Measurements from ENCODE around the gene LRP5. TPM values are rescaled to one million over a fixed set of nuclear protein-coding genes. Genes with fewer than 3 reads are reported as not detected.
A peak's percentile ranks its signal among the peaks of the same experiment; 100 is the strongest.

The LRP5 gene
- total and polyA plus RNA-seq, 2 experiments from 2014 or later: 43.9 to 54.3 TPM

DNA sequence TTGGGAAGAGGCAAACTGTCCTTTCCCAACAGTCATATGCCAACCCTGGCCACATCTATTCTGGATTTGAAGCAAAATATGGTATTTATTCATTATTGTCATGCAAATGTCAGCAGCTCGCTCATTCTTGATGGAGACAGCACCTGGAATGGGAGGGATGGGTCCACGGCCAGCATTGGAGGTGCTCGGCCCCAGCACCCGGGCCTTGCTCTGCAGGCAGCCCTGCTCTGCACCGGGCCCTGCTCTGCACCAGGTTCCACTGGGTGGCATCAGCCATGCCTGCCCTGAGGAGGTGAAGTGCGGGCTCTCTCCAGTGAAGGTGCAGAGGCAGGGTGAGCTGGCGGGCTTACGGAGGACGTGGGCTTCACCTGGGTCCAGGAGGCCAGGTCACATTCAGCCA is 19.8 kb downstream of the LRP5 start:
- no peak for DNase-seq (ENCODE audit: low spot score)

DNA sequence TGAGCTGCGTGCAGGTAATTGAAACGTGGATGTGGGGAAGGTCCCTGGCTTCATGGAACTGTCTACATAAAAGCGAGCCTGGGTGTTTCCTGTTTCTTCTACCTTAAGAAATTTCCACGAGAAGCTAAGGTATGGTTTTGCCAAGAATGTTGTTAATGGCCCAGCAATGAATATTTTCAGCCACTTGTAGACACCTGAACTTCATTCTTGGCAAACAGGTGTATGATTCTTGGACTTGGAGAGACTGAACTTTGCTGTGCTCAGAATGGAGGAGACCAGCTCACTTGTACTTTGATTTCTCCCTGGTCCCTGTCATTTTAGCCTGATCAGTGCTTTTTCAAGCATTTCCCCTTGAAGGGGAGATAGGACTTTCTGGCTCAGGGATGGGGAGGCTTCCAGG is 20.8 kb downstream of the LRP5 start:
- Histone ChIP-seq H3K36me3 (replicated peaks; ENCODE audit: insufficient read depth, low read depth) (no peaks in the 10 kb centered on the region), H3K4me1 (ENCODE audit: insufficient read depth) (peaks cover 49% of the 10 kb centered on the region), H3K4me3 (no peak overlapping the region), H3K9me3 (ENCODE audit: low read depth) (no peaks in the 10 kb centered on the region), H3K79me2 (peaks cover 98% of the 10 kb centered on the region), H3K27ac (no peak overlapping the region), H3K9me2 (replicated peaks; ENCODE audit: insufficient read depth) (no peaks in the 10 kb centered on the region), H4K20me1 (ENCODE audit: insufficient read depth, poor library complexity, severe bottlenecking) (peaks cover 9% of the 10 kb centered on the region), H3K4me2 (no peak overlapping the region), H3K27me3 (no peaks in the 10 kb centered on the region), H2AFZ (no peak overlapping the region)
- no peak for TF ChIP-seq EZH2 (IDR thresholded peaks at IDR 0.05; ENCODE audit: borderline replicate concordance)
- TF ChIP-seq, protein P1, sequence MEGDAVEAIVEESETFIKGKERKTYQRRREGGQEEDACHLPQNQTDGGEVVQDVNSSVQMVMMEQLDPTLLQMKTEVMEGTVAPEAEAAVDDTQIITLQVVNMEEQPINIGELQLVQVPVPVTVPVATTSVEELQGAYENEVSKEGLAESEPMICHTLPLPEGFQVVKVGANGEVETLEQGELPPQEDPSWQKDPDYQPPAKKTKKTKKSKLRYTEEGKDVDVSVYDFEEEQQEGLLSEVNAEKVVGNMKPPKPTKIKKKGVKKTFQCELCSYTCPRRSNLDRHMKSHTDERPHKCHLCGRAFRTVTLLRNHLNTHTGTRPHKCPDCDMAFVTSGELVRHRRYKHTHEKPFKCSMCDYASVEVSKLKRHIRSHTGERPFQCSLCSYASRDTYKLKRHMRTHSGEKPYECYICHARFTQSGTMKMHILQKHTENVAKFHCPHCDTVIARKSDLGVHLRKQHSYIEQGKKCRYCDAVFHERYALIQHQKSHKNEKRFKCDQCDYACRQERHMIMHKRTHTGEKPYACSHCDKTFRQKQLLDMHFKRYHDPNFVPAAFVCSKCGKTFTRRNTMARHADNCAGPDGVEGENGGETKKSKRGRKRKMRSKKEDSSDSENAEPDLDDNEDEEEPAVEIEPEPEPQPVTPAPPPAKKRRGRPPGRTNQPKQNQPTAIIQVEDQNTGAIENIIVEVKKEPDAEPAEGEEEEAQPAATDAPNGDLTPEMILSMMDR (IDR thresholded peaks at IDR 0.05; ENCODE audit: poor library complexity): no peak
- no peak for TF ChIP-seq EZH2phosphoT487 (IDR thresholded peaks at IDR 0.05; ENCODE audit: low read depth, severe bottlenecking, unreplicated experiment)
- DNase-seq (ENCODE audit: low spot score): no peak
- 83% methylated on average over 4 of the region's 4 CpGs for WGBS (ENCODE audit: low lambda C conversion rate, missing lambda C conversion rate)

More for the DNA sequence above, 19.8 kb downstream of the LRP5 start:
- no peak for TF ChIP-seq EZH2 (IDR thresholded peaks at IDR 0.05; ENCODE audit: borderline replicate concordance)
- TF ChIP-seq, protein P1 (IDR thresholded peaks at IDR 0.05; ENCODE audit: poor library complexity): no peak
- no peak for TF ChIP-seq EZH2phosphoT487 (IDR thresholded peaks at IDR 0.05; ENCODE audit: low read depth, severe bottlenecking, unreplicated experiment)
- Histone ChIP-seq H3K4me1 (ENCODE audit: insufficient read depth) (peaks cover 59% of the 10 kb centered on the region), H3K36me3 (replicated peaks; ENCODE audit: insufficient read depth, low read depth) (no peaks in the 10 kb centered on the region), H3K27me3 (no peaks in the 10 kb centered on the region), H3K9me3 (ENCODE audit: low read depth) (no peaks in the 10 kb centered on the region), H3K4me3 (no peak overlapping the region), H2AFZ (no peak overlapping the region), H3K9me2 (replicated peaks; ENCODE audit: insufficient read depth) (no peaks in the 10 kb centered on the region), H4K20me1 (ENCODE audit: insufficient read depth, poor library complexity, severe bottlenecking) (peaks cover 1% of the 10 kb centered on the region), H3K27ac (peak overlapping the region; percentile 86), H3K4me2 (peak overlapping the region; percentile 69), H3K79me2 (peaks cover 93% of the 10 kb centered on the region)
- WGBS (ENCODE audit: low lambda C conversion rate, missing lambda C conversion rate): 95% methylated on average over 9 of the region's 9 CpGs

DNA sequence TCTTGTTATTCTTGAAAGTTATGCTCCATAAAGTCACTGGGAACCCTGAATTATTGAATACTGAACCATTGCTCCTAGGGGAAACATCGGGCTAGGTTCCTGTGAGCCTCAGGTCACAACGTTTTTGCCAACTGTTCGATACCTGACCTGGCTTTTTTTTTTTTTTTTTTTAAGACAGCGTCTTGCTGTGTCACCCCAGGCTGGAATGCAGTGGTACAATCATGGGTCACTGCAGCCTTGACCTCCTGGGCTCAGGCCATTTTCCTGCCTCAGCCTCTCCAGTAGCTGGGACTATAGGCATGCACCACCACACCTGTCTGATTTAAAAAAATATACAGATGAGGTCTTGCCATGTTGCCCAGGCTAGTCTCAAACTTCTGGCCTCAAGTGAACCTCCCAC is 22.5 kb downstream of the LRP5 start:
- peaks cover 13% of the 10 kb centered on the region for H4K20me1 ChIP-seq (ENCODE audit: insufficient read depth, poor library complexity, severe bottlenecking)
- H3K27me3 ChIP-seq: no peaks in the 10 kb centered on the region
- H3K79me2 ChIP-seq: peaks cover 100% of the 10 kb centered on the region
- H3K27ac ChIP-seq: no peak overlapping the region
- 87% methylated on average over 4 of the region's 4 CpGs for WGBS (ENCODE audit: low lambda C conversion rate, missing lambda C conversion rate)
- H3K4me1 ChIP-seq (ENCODE audit: insufficient read depth): peaks cover 32% of the 10 kb centered on the region
- H3K4me3 ChIP-seq: no peak overlapping the region
- no peaks in the 10 kb centered on the region for H3K9me3 ChIP-seq (ENCODE audit: low read depth)
- H2AFZ ChIP-seq: no peak overlapping the region
- no peaks in the 10 kb centered on the region for H3K36me3 ChIP-seq (replicated peaks; ENCODE audit: insufficient read depth, low read depth)
- no peaks in the 10 kb centered on the region for H3K9me2 ChIP-seq (replicated peaks; ENCODE audit: insufficient read depth)
- TF ChIP-seq EZH2phosphoT487 (IDR thresholded peaks at IDR 0.05; ENCODE audit: low read depth, severe bottlenecking, unreplicated experiment) (no peak), EZH2 (IDR thresholded peaks at IDR 0.05; ENCODE audit: borderline replicate concordance) (no peak)
- TF ChIP-seq, protein P1 (IDR thresholded peaks at IDR 0.05; ENCODE audit: poor library complexity): no peak
- DNase-seq (ENCODE audit: low spot score): no peak
- H3K4me2 ChIP-seq: no peak overlapping the region

DNA sequence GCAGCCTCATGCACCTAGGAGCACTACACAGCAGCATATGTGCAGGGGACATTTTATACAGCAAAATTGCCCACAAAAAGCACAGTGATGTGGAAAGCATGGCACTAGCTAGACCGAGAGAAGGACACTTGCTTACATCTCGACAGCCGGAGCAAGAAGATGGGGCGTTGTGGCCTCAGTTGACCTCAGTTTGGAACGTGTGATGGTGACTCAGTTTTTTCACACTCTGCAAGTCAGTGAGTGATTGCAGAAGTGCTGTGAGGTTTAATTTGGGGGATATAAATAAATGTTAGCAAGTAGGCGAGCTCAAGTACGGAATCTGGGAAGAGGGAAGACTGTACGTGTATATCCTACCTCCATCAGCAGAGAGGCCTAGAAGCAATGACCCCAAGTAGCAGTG is 23.3 kb downstream of the LRP5 start:
- no peaks in the 10 kb centered on the region for H3K27me3 ChIP-seq
- H2AFZ ChIP-seq: no peak overlapping the region
- H3K4me3 ChIP-seq: no peak overlapping the region
- no peak overlapping the region for H3K27ac ChIP-seq
- H3K4me2 ChIP-seq: no peak overlapping the region
- no peaks in the 10 kb centered on the region for H3K36me3 ChIP-seq (replicated peaks; ENCODE audit: insufficient read depth, low read depth)
- no peak for DNase-seq (ENCODE audit: low spot score)
- 95% methylated on average over 8 of the region's 8 CpGs for WGBS (ENCODE audit: low lambda C conversion rate, missing lambda C conversion rate)
- no peak for TF ChIP-seq EZH2phosphoT487 (IDR thresholded peaks at IDR 0.05; ENCODE audit: low read depth, severe bottlenecking, unreplicated experiment)
- no peak for TF ChIP-seq EZH2 (IDR thresholded peaks at IDR 0.05; ENCODE audit: borderline replicate concordance)
- TF ChIP-seq, protein P1 (IDR thresholded peaks at IDR 0.05; ENCODE audit: poor library complexity): no peak
- peaks cover 28% of the 10 kb centered on the region for H3K4me1 ChIP-seq (ENCODE audit: insufficient read depth)
- H3K9me2 ChIP-seq (replicated peaks; ENCODE audit: insufficient read depth): no peaks in the 10 kb centered on the region
- H3K79me2 ChIP-seq: peaks cover 100% of the 10 kb centered on the region
- H3K9me3 ChIP-seq (ENCODE audit: low read depth): no peaks in the 10 kb centered on the region
- H4K20me1 ChIP-seq (ENCODE audit: insufficient read depth, poor library complexity, severe bottlenecking): peaks cover 19% of the 10 kb centered on the region
